Measurements from ENCODE around the gene ACTL8.

ACTL8 gene

GRCh38 chr1:17773591-17774326 is 18.6 kb downstream of the ACTL8 start:
- no peak for DNase-seq

GRCh38 chr1:17774452-17774851 is 19.3 kb downstream of the ACTL8 start:
- DNase-seq, result no peak

GRCh38 chr1:17775796-17776195 is 20.7 kb downstream of the ACTL8 start:
- no peak for DNase-seq

GRCh38 chr1:17776426-17776825 is 21.3 kb downstream of the ACTL8 start:
- DNase-seq, result no peak

GRCh38 chr1:17777330-17777729 is 22.2 kb downstream of the ACTL8 start:
- DNase-seq, result no peak

GRCh38 chr1:17777818-17778217 is 22.7 kb downstream of the ACTL8 start:
- no peak for DNase-seq

- DNase-seq, result no peak
These were observed 25.8 kb downstream of the ACTL8 start for GRCh38 chr1:17780916-17781315.

- no peak for DNase-seq
These were observed 34.8 kb downstream of the ACTL8 start for GRCh38 chr1:17789926-17790325.

GRCh38 chr1:17790383-17791054 is 35.4 kb downstream of the ACTL8 start:
- no peak for DNase-seq

- no peak for DNase-seq
These were observed 35.9 kb downstream of the ACTL8 start for GRCh38 chr1:17791055-17791390.

- no peak for DNase-seq
These were observed 36.3 kb downstream of the ACTL8 start for GRCh38 chr1:17791480-17791879.

- DNase-seq, result no peak
These were observed 37.3 kb downstream of the ACTL8 start for GRCh38 chr1:17792421-17792820.

- DNase-seq, result no peak
These were observed 40.1 kb downstream of the ACTL8 start for GRCh38 chr1:17795081-17795809.

GRCh38 chr1:17795836-17796645 is 40.9 kb downstream of the ACTL8 start:
- no peak for DNase-seq

GRCh38 chr1:17797478-17797877 is 42.3 kb downstream of the ACTL8 start:
- DNase-seq, result no peak

- peak; percentile 25 for DNase-seq
These were observed 42.9 kb downstream of the ACTL8 start for GRCh38 chr1:17798011-17798410.

GRCh38 chr1:17798799-17799382 is 43.8 kb downstream of the ACTL8 start:
- no peak for DNase-seq

- DNase-seq, result no peak
These were observed 44.5 kb downstream of the ACTL8 start for GRCh38 chr1:17799642-17800041.

GRCh38 chr1:17802164-17802563 is 47.0 kb downstream of the ACTL8 start:
- peak; percentile 50 for DNase-seq

- no peak for DNase-seq
These were observed 47.8 kb downstream of the ACTL8 start for GRCh38 chr1:17802945-17803344.

GRCh38 chr1:17805869-17806684 is 50.9 kb downstream of the ACTL8 start:
- no peak for DNase-seq

- no peak for DNase-seq
These were observed 53.7 kb downstream of the ACTL8 start for GRCh38 chr1:17808816-17809215.

Data from NCI-H226 (cell line).